Fibroblast of the aortic adventitia (primary cell): ENCODE measurements around the gene EPHA4. TPM values are rescaled to one million over a fixed set of nuclear protein-coding genes. Genes with fewer than 3 reads are reported as not detected.
A peak's percentile ranks its signal among the peaks of the same experiment; 100 is the strongest.

Source experiments
- DNase-seq: peaks from one replicate; pipeline ENCODE4 v3.0.0-alpha.2; 2010; ENCODE audit warnings: low read depth
- H3K4me3 ChIP-seq: 2 replicates; pipeline ENCODE4 v1.5.1; 2011; ENCODE audit warnings: low read depth, mild to moderate bottlenecking, control low read depth, low read length, moderate library complexity
- total RNA-seq: library from RNA; depleted of rRNA; stranded (reverse); fragments of >200 nt; gene quantifications from 2 replicates; pipeline ENCODE4 v1.2.3, GENCODE V29; 2012; ENCODE audit warnings: low replicate concordance
- TF ChIP-seq, protein P1 (sequence below): IDR thresholded peaks from 2 replicates; pipeline ENCODE4 v1.5.1; 2011; ENCODE audit warnings: mild to moderate bottlenecking, low read length, control low read depth, inconsistent platforms; ENCODE audit not compliant: insufficient read depth

EPHA4 gene
- total RNA-seq, 1 donor, result 13.9 TPM

DNA sequence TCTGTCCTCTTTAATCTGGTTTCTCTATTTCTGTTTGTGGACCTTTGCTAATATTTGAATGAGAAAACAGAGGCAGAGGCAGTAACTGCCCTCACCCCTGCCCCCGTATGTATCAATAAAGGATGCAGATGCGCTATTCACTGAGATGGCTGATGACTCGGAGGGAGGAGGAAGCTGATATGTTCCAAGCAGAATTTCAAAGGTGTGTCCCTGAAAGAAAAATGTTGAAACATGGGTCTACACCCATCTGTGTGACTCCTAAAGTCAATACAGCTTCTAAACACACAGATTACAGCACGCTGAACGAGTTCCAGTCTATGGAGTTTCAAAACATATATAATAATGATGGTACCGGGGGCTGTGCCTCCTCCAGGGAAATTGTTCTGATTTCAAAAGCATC is 38.8 kb downstream of the EPHA4 start:
- H3K4me3 ChIP-seq, result no peak overlapping the region
- TF ChIP-seq, protein P1, sequence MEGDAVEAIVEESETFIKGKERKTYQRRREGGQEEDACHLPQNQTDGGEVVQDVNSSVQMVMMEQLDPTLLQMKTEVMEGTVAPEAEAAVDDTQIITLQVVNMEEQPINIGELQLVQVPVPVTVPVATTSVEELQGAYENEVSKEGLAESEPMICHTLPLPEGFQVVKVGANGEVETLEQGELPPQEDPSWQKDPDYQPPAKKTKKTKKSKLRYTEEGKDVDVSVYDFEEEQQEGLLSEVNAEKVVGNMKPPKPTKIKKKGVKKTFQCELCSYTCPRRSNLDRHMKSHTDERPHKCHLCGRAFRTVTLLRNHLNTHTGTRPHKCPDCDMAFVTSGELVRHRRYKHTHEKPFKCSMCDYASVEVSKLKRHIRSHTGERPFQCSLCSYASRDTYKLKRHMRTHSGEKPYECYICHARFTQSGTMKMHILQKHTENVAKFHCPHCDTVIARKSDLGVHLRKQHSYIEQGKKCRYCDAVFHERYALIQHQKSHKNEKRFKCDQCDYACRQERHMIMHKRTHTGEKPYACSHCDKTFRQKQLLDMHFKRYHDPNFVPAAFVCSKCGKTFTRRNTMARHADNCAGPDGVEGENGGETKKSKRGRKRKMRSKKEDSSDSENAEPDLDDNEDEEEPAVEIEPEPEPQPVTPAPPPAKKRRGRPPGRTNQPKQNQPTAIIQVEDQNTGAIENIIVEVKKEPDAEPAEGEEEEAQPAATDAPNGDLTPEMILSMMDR, result no peak
- no peak for DNase-seq

DNA sequence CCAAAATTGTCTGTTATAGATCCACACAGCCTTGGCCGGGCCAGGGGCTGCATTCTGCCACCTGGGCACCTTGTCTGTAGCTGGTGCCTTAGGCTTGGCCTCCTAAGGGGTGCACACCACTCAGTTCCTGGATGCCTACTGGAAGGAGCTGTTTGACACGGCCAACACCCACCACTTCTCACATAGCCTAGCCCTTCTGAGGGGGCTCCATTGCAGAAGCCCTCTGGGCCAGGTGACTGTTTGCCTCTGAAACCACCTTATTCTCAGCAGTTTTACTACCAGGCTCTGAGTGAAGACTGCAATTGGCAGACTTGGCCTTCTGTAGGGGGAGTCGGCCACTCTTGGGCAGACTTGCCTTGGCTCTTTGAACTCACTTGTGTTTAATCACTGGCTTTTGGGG is 39.5 kb downstream of the EPHA4 start:
- no peak for DNase-seq
- no peak overlapping the region for H3K4me3 ChIP-seq
- TF ChIP-seq, protein P1, result no peak

DNA sequence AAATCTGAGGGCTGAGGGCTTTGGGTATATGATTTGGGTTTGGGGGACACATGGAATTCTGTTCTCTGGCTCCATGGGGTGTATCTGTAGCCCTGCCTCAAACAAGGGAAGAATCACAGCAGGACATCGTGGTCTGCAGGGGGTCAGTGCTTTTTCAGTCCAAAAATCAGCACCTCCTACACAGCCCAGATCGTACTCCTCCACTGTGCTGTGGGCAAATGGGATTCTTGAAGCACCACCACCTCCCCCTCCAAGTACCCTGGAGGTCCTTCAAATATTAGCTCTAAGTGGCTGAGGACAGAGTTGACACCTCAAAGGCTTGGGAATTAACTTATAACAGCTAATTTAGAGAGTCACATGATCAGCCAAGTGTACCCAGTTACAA is 41.5 kb downstream of the EPHA4 start:
- H3K4me3 ChIP-seq, result no peak overlapping the region
- TF ChIP-seq, protein P1, result no peak
- DNase-seq, result no peak

DNA sequence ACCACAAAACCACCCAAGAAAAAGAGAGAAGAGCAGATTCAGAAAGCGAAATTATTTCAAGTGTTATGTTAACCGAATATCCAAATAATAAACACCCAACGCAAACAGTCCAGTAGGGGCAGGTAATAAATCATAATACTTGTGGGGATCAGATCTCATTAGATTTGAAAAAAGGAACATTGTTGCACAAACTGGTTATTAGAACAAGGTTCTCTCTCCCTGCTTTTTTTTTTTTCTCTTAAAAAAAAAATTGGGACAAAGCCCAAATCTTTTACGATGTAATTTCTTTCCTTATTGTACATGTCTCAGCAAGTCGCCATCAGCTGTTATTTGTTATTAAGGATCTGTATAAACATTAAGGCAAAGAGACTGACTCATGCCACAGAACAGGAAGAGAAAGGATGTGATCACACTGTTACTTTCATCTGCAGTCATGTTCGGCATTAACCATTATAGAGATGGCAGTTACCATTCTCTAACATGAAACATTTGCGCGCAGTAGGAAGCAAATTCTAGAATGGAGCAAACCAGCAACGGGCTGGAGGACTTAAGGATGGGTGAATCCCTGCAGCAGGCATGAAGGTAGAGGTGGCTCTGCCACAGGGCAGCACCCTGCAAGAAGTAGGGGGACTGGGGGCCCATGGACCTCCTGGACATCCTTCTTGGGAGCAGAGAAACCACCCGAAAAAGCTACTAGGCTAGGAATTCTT is 42.0 kb downstream of the EPHA4 start:
- H3K4me3 ChIP-seq, result no peak overlapping the region
- peak; percentile 39 for DNase-seq
- TF ChIP-seq, protein P1, result no peak

DNA sequence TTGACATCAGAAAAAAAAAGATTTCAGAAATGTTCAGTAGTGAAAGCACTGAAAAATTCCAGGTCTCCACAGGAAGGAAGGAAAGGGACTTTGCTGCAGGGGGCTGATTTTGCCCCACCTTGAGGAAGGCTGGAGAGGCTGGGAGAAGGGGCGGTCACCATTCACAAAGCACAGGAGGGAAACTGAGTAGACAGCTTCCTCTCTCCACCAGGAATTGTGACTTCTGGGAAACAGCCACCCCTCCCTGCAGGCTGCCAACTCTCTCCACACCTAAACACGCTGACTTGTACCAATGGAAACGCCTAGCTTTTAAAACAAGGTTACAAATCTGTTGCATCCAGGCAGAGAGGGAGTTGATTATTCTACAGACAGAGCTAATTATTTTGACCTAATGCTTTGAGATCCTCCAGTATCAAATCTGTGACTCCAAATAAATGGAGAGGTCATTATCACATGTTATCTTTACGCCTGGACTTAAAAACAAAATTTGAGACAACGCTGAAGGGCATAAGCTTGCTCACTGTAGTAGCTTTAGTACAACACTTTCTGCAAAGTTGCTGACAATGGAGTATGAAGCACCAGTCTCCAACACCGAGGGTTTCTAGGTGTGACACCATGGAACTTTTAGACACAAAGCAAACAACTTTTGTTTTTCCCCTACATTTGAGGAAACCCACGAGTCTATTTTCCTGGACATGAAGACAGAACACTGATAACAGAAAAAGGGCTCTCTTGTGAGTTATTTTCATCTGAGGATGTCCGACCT is 42.7 kb downstream of the EPHA4 start:
- TF ChIP-seq, protein P1, result no peak
- DNase-seq, result no peak
- H3K4me3 ChIP-seq, result no peak overlapping the region

DNA sequence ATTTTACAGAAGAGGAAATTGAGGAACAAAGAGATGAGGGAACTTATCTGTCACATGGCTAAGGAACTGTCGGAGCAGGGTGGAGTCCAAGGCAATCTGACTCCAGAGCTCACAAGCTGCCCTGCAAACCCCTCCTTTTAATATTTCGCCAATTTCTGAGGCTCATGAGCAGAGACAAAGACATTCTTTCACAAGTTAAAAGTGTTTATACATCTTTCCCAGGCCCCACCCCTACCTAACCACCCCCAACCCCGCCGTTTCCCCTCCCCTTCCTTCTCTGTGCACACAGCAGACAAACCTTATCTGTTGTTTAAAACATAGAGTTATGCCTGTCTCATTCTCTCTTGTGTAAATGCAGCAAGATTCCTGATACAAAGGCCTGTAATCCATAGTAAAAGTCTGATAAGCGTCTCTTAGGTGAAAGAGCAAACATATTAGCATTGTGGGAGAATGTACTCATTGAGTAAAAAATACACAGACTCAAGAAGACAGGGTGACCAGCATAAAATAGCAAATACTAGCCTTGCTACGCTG is 44.3 kb downstream of the EPHA4 start:
- TF ChIP-seq, protein P1, result no peak
- H3K4me3 ChIP-seq, result no peak overlapping the region
- peak; percentile 27 for DNase-seq
